NCI-H2107 treated with DMSO at 0.1 percent for 48 hours (cell line): ENCODE measurements around the gene MAPK4.

Experiments used
- DNase-seq: peaks from one replicate; lab custom pipeline; 2025; ENCODE audit not compliant: unreplicated experiment; lab: John Stamatoyannopoulos, UW

MAPK4 gene

GRCh38 chr18:50719471-50720324, 159.8 kb downstream of the MAPK4 start:
- no peak for DNase-seq

- no peak for DNase-seq
These were observed 160.4 kb downstream of the MAPK4 start for GRCh38 chr18:50720325-50720674.

DNA sequence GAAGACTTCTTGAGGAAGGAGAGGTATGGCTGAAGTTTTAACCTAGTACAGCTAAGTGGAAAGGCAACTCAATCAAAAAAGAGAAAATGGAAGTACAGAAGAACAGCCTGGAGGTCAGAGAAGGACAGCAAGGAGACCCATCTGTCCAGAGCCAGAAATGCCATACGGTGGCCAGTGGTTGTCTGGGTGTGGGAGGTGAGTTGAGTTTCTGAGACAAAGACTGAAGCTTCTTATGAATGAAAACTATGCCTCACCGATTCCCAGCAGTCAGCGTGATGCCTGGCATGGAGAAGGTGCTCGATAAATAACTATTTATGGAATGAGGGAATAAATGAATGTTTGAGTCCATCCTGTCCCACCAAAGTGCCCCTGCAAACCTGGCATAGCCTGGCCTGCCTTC, 161.1 kb downstream of the MAPK4 start:
- no peak for DNase-seq

DNA sequence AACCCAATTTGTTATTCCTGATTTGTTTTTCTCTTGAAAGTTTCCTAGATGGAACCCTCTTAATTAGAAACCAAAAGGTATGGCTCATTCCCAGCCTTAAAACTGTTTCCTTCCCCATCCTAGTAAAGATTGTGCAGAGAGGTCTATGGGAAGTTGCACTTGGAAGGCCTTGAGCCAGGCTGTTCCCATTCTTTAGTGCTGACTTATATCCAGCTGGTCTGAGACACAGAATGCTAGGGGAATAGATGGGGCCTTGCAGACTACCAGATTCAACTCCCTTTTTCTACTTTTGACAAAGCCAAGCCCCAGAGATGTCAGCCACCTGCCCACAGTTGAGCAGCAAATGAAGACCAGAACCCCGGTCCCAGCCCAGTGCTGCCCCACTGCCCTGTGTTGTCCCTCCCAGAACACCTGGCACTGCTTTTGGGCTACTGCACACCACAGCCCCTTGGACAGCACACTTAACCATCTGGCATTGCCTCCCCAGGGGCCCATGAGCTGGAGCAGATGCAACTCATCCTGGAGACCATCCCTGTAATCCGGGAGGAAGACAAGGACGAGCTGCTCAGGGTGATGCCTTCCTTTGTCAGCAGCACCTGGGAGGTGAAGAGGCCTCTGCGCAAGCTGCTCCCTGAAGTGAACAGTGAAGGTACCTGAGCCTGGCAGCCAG, 161.7 kb downstream of the MAPK4 start:
- DNase-seq, result no peak

DNA sequence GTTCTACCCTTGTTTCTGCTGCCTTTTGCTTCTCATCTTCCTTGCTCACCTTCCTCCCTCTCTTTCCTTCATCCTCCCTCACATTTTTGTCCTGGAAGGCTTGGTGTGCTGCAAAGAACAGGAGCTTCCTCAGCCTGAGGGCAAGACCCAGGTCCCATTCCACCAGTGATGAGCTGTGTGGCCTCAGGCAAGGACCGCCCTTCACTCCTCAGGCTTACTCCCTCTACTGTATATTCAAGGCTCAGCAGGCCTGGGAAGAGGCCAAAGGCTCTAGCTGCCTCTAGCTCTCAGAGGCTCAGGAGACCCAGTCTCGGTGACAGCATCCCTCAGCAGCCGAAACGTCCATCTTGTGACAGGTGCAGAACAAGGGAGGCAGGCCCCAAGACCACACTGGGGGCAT, 162.4 kb downstream of the MAPK4 start:
- no peak for DNase-seq

GRCh38 chr18:50724751-50725151, 164.9 kb downstream of the MAPK4 start:
- no peak for DNase-seq

GRCh38 chr18:50726960-50727589, 167.2 kb downstream of the MAPK4 start:
- DNase-seq, result no peak

- DNase-seq, result no peak
These were observed 168.0 kb downstream of the MAPK4 start for GRCh38 chr18:50727721-50728471.

- no peak for DNase-seq
These were observed 169.5 kb downstream of the MAPK4 start for GRCh38 chr18:50729376-50729775.

DNA sequence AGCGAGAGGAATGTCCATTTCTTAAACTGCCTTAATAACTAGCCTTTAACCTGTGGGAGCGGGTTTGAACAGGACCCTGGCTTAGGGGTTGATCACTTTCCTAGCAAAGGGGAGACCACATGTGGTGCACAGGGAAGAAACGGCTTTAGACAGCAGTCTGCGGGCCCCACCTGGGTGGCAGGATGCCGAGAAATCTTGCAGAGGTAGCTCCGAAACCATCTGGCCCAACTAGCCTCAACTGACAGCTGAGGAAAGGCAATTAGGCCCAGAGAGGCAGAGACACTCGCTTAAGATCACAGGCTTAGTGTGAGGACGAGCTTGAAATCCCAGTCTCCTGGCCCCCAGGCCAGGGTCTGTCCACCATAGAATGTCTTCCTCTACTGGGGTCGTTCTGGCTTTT, 170.1 kb downstream of the MAPK4 start:
- DNase-seq, result no peak

DNA sequence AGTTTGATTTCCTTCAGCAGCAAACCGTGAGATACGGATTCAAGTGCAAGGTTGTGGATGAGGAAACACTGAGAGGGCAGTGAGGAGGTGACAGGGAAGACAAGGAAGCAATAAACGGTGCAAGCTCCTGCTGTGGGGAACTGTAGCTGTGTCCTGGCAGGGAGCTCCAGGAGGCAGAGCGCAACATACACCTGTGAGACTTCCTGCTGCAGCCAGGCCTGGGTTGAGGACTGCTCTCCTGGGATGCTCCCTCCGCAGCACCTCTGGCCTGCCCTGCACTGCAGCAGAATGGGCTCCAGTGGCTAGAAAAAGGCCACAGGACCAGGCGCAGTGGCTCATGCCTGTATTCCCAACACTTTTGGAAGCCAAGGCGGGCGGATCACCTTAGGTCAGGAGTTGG, 174.5 kb downstream of the MAPK4 start:
- DNase-seq, result no peak

- no peak for DNase-seq
These were observed 175.0 kb downstream of the MAPK4 start for GRCh38 chr18:50734886-50735285.

- no peak for DNase-seq
These were observed 177.2 kb downstream of the MAPK4 start for GRCh38 chr18:50737127-50737526.

DNA sequence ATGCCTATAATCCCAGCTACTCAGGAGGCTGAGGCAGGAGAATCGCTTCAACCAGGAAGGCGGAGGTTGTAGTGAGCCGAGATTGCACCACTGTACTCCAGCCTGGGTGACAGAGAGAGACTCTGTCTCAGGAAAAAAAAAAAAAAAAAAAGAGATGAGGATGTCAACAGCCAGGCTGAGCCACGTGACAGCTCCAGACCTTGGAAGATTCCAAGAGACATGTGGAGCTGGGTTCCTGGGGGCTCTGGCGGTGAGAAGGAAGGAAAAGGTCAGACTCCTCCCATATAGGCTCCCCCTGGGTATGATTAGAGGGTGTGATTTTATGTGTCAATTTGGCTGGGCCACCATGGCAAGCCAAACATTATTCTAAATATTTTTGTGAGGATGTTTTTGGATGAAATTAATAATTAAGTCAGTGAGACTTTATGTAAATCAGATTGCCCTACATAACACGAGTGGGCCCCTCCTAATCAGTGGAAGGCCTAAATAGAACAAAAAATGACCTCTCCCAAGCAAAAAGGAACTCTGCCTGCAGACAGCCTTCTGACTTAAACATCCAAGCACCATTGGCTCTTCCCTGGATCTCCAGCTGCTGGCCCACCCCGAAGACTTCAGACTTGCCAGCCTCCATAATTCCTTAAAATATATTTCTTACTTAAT, 178.3 kb downstream of the MAPK4 start:
- no peak for DNase-seq

DNA sequence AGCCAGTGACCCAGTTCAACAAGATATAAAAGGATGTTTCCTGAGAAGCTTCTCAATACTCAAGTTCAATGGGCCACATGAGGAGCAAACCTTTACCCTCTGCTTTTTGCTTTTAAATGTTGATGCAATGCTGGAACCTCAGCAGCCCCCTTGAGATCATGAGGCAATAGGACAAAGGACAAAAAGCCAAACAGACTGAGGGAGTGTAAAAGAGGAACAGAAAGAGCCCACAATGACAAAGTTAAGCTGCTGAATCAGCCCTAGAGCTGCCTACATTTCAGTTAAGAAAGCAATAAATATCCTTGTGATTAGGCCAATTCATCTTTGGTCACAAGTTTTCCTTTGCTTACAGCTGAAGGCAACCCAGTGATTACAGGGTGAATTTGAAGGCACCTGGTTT, 183.1 kb downstream of the MAPK4 start:
- DNase-seq, result no peak

DNA sequence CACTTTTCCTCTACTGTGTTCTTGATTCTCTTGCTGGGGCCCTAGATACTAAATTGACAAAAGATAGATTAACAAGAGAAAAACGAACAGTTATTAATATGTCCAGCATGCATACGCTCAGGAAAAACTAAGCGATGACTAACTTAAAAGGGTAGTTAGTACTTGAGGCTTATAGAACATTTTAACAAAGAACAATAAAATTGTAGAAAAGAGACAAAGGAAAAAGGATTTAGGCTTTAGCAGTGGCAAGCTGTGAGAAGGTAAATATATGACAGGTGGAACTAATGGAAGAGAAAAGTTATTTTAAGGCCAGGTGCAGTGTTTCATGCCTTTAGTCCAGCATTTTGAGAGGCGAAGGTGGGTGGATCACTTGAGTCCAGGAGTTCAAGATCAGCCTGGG, 184.4 kb downstream of the MAPK4 start:
- no peak for DNase-seq

DNA sequence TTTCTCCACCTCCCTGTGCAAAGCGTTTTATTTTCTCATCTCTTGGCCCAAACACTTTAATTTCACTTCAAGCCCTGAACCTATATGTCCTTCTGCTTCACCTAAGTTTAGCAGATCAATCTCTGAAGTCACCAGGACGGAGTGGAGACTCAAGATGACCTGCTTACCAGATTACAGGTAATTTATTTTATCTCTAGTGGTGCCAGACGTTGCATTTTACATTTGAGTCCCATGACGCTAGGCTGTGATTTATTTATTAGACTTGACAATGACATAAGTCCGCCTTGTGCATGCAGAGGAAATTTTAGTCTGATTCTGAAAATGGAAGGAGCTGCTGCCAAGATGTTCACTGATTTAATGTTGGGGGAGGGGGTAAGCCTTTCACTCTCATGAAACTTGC, 186.1 kb downstream of the MAPK4 start:
- no peak for DNase-seq

GRCh38 chr18:50747849-50748242, 188.0 kb downstream of the MAPK4 start:
- no peak for DNase-seq

GRCh38 chr18:50748243-50749229, 188.6 kb downstream of the MAPK4 start:
- no peak for DNase-seq

- no peak for DNase-seq
These were observed 189.5 kb downstream of the MAPK4 start for GRCh38 chr18:50749421-50749820.
